ENCODE measurements around the gene ADCY9. TPM values are rescaled to one million over a fixed set of nuclear protein-coding genes. Genes with fewer than 3 reads are reported as not detected.

Gene ADCY9
- total and polyA plus RNA-seq, 2 experiments from 2014 or later = 2.2 to 18.3 TPM

- TF ChIP-seq, protein P1, sequence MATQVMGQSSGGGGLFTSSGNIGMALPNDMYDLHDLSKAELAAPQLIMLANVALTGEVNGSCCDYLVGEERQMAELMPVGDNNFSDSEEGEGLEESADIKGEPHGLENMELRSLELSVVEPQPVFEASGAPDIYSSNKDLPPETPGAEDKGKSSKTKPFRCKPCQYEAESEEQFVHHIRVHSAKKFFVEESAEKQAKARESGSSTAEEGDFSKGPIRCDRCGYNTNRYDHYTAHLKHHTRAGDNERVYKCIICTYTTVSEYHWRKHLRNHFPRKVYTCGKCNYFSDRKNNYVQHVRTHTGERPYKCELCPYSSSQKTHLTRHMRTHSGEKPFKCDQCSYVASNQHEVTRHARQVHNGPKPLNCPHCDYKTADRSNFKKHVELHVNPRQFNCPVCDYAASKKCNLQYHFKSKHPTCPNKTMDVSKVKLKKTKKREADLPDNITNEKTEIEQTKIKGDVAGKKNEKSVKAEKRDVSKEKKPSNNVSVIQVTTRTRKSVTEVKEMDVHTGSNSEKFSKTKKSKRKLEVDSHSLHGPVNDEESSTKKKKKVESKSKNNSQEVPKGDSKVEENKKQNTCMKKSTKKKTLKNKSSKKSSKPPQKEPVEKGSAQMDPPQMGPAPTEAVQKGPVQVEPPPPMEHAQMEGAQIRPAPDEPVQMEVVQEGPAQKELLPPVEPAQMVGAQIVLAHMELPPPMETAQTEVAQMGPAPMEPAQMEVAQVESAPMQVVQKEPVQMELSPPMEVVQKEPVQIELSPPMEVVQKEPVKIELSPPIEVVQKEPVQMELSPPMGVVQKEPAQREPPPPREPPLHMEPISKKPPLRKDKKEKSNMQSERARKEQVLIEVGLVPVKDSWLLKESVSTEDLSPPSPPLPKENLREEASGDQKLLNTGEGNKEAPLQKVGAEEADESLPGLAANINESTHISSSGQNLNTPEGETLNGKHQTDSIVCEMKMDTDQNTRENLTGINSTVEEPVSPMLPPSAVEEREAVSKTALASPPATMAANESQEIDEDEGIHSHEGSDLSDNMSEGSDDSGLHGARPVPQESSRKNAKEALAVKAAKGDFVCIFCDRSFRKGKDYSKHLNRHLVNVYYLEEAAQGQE (IDR thresholded peaks at IDR 0.05; ENCODE audit: unreplicated experiment) = no peak
- TF ChIP-seq CREB1 (CRISPR knock-in tag; IDR thresholded peaks at IDR 0.05; ENCODE audit: low read depth) = no peak
Observed at GRCh38 chr16:3922241-3922640, 194.0 kb downstream of the ADCY9 start (continued).

DNA sequence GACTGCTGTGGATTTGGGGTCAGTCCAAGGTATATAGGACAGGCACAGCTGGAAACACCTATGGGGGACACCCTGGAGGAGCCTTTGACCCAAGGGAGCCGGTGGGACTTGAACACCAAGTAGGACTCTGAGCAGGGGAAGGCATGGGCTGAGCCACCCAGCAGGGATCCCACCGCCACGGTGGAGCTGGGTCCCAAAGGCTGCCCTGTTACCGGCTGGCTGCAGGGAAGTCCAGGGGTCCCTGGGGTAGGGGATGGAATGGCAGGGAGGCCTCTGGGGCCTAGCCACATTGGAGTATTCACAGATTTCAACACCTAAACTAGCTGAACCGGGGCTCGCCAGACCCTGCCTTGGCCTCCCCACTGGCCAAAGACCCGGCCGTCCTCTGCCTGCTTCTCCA is 196.0 kb downstream of the ADCY9 start:
- no peak overlapping the region for H3K4me2 ChIP-seq
- Mint-ChIP-seq H3K36me3 (ENCODE audit: low read depth) (peaks cover 8% of the 10 kb centered on the region), H3K9me3 (peaks cover 24% of the 10 kb centered on the region), H3K27ac (no peak overlapping the region), H3K4me3 (no peak overlapping the region), H3K4me1 (peaks cover 10% of the 10 kb centered on the region), H3K27me3 (ENCODE audit: insufficient read depth, low read depth, poor library complexity) (peaks cover 2% of the 10 kb centered on the region)
- H3K4me1 ChIP-seq (ENCODE audit: insufficient read depth) = no peaks in the 10 kb centered on the region
- H4K20me1 ChIP-seq (replicated peaks; ENCODE audit: insufficient read depth) = no peaks in the 10 kb centered on the region
- H3K27ac ChIP-seq (ENCODE audit: low read depth) = no peak overlapping the region
- H3K27me3 ChIP-seq (ENCODE audit: insufficient read depth) = no peaks in the 10 kb centered on the region
- DNase-seq (ENCODE audit: low spot score) (no peak), ATAC-seq (no peak)
- H3K79me2 ChIP-seq (replicated peaks; ENCODE audit: insufficient read depth) = no peaks in the 10 kb centered on the region
- no peaks in the 10 kb centered on the region for H3K9me2 ChIP-seq (ENCODE audit: insufficient read depth)
- no peak for TF ChIP-seq ZNF462 (CRISPR knock-in tag; IDR thresholded peaks at IDR 0.05)
- no peak for TF ChIP-seq JUNB (IDR thresholded peaks at IDR 0.05; ENCODE audit: unreplicated experiment)
- TF ChIP-seq EZH2 (IDR thresholded peaks at IDR 0.05; ENCODE audit: low read depth, unreplicated experiment) = no peak
- no peak for TF ChIP-seq ZNF114 (CRISPR knock-in tag; IDR thresholded peaks at IDR 0.05)
- TF ChIP-seq, protein P2, sequence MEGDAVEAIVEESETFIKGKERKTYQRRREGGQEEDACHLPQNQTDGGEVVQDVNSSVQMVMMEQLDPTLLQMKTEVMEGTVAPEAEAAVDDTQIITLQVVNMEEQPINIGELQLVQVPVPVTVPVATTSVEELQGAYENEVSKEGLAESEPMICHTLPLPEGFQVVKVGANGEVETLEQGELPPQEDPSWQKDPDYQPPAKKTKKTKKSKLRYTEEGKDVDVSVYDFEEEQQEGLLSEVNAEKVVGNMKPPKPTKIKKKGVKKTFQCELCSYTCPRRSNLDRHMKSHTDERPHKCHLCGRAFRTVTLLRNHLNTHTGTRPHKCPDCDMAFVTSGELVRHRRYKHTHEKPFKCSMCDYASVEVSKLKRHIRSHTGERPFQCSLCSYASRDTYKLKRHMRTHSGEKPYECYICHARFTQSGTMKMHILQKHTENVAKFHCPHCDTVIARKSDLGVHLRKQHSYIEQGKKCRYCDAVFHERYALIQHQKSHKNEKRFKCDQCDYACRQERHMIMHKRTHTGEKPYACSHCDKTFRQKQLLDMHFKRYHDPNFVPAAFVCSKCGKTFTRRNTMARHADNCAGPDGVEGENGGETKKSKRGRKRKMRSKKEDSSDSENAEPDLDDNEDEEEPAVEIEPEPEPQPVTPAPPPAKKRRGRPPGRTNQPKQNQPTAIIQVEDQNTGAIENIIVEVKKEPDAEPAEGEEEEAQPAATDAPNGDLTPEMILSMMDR (conservative IDR thresholded peaks at IDR 0.05; ENCODE audit: low read depth in 2 of 2) = no peak
- no peak for TF ChIP-seq EZH2phosphoT487 (IDR thresholded peaks at IDR 0.05; ENCODE audit: unreplicated experiment)
- no peak for TF ChIP-seq POLR2AphosphoS5 (IDR thresholded peaks at IDR 0.05; ENCODE audit: low read depth)
- no peak for TF ChIP-seq STAT1 (IDR thresholded peaks at IDR 0.05; ENCODE audit: unreplicated experiment)
- no peak for TF ChIP-seq CREB1 (CRISPR knock-in tag; IDR thresholded peaks at IDR 0.05; ENCODE audit: low read depth)
- no peak for TF ChIP-seq ZNF331 (CRISPR knock-in tag; IDR thresholded peaks at IDR 0.05; ENCODE audit: low read depth)
- no peak for TF ChIP-seq NANOG (IDR thresholded peaks at IDR 0.05; ENCODE audit: borderline replicate concordance)
- no peak overlapping the region for H3K4me3 ChIP-seq
- no peak overlapping the region for H2AFZ ChIP-seq
- H3K36me3 ChIP-seq (ENCODE audit: insufficient read depth) = no peaks in the 10 kb centered on the region; the same call in 1 of the 2 replicates
- no peaks in the 10 kb centered on the region for H3F3A ChIP-seq (replicated peaks; ENCODE audit: low read depth)

All from GM23338 (cell line).